Gastroesophageal sphincter (tissue), 3 donors: Measurements from ENCODE around the gene DNAJC12.

Experiments used
- CTCF ChIP-seq, 4 experiments: fragments of 200-600 bp in 2 of 4; fragments of 450-650 bp in 2 of 4; sonication (generic) in 1 of 4; IDR thresholded peaks; one replicate each; pipeline ENCODE4 v1.5.1; 2017 to 2019; ENCODE audit warnings: antibody characterized with exemption in 4 of 4, mild to moderate bottlenecking in 2 of 4, moderate library complexity in 2 of 4
- EP300 ChIP-seq: sonication (generic); formaldehyde crosslinking; IDR thresholded peaks from one replicate; pipeline ENCODE4 v1.6.1; 2017; ENCODE audit warnings: antibody characterized with exemption, mild to moderate bottlenecking

DNA sequence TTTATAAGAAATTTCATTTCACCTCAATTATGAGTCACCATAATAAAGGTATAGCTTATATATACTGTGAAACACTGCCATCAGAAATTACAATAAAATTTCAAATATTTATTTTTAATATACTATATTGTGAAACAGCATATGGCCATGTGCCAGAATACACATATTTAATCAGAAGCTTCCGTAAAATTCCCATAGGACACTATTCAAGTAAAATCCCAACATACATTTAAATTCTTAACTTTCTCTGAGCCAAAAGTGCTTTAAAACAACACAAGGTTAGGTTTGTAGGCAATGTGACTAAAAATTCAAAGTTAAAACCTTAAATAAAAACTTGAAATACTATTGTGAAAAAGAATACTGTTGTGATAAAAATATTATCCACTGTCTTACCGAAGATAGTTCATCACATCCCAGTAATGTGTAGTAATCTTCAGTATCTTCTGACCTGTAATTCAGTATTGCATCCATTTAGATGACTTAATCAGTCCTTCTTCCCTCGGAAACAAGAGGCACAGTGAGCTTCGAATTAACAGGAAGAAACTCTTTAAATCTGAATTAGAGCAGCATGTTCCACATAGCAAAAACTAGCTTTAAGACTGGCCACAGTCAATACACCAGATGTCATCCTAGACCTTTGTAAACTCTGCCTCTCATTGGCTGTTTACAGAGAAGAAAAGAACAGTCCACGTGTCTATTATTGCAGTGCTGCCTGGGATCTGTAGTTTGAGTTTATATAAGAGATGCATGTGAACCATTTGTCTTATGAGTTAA is at the start of gene DNAJC12:
- TF ChIP-seq CTCF (IDR thresholded peaks at IDR 0.05) = no peak
- TF ChIP-seq EP300 = no peak
